Activated CD4-positive, alpha-beta memory T cell treated with anti-CD3 and anti-CD28 coated beads for 36 hours (primary cell): ENCODE measurements around the gene XRRA1. TPM values are rescaled to one million over a fixed set of nuclear protein-coding genes. Genes with fewer than 3 reads are reported as not detected.
"Not testable (repeated sequence)": the region's sequence is repeated elsewhere in the genome, so short reads cannot be mapped to it uniquely, and the experiment has no call there.

Experiments used
- CTCF ChIA-PET: fragments of 350-600 bp; sonication (Branson Sonifier 250); formaldehyde crosslinking; loops from one replicate; lab custom pipeline; 2021; ENCODE audit warnings: antibody characterized with exemption, inconsistent platforms; lab: Charles Lee
- POLR2A ChIA-PET: fragments of 350-600 bp; sonication (Branson Sonifier 250); formaldehyde crosslinking; loops from one replicate; lab custom pipeline; 2021; ENCODE audit warnings: antibody characterized with exemption; lab: Charles Lee
- DNase-seq: peaks from one replicate; pipeline ENCODE4 v3.0.0-alpha.2; 2020
- H3K27ac Mint-ChIP-seq: one replicate; pipeline ENCODE4 v1.8.0; 2021; ENCODE audit warnings: mixed read lengths
- H3K27me3 Mint-ChIP-seq: one replicate; pipeline ENCODE4 v1.8.0; 2021; ENCODE audit warnings: mixed read lengths
- H3K36me3 Mint-ChIP-seq: one replicate; pipeline ENCODE4 v1.8.0; 2021; ENCODE audit warnings: mixed read lengths
- H3K4me1 Mint-ChIP-seq: one replicate; pipeline ENCODE4 v1.8.0; 2021; ENCODE audit warnings: low read depth, mixed read lengths
- H3K4me3 Mint-ChIP-seq: one replicate; pipeline ENCODE4 v1.8.0; 2021; ENCODE audit warnings: mild to moderate bottlenecking, mixed read lengths
- H3K9me3 Mint-ChIP-seq: one replicate; pipeline ENCODE4 v1.8.0; 2021; ENCODE audit warnings: mixed read lengths
- intact Hi-C: fragments of 100-400 bp; cut with micrococcal nuclease; formaldehyde crosslinking; loops from one replicate; pipeline ENCODE4 v1.15.1; 2023
- total RNA-seq, 2 experiments: library from RNA; stranded (reverse); gene quantifications; one replicate each; pipeline ENCODE4 v1.2.3, GENCODE V29; 2021

XRRA1 gene
- total RNA-seq, 2 experiments from 2014 or later: 9.1 to 13.0 TPM

DNA sequence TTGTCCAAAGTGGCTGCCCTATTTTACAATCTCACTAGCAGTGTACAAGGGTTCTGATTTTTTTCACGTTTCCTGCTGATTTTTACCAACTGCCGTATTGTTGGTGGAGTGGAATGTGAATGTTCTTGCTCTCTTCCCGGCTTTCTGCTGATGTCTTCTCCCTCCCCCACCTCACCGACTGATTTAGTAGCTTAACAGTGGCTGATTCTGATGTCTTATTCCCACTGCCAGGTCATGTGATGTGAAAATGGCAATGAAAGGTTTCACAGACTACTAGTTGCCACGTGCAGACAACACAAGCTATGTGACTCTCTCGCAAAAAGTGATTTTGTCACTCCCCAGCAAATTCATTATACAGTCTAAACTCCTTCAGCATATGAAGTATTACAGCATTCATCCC, 22.5 kb upstream of the XRRA1 start:
- Mint-ChIP-seq H3K9me3 (no peaks in the 10 kb centered on the region), H3K27ac (no peak overlapping the region), H3K36me3 (peaks cover 39% of the 10 kb centered on the region), H3K27me3 (no peaks in the 10 kb centered on the region), H3K4me3 (no peak overlapping the region), H3K4me1 (no peaks in the 10 kb centered on the region)
- no peak for DNase-seq
- ChIA-PET CTCF (no interaction called here), POLR2A (no interaction called here)
- intact Hi-C loops: no loop called here

DNA sequence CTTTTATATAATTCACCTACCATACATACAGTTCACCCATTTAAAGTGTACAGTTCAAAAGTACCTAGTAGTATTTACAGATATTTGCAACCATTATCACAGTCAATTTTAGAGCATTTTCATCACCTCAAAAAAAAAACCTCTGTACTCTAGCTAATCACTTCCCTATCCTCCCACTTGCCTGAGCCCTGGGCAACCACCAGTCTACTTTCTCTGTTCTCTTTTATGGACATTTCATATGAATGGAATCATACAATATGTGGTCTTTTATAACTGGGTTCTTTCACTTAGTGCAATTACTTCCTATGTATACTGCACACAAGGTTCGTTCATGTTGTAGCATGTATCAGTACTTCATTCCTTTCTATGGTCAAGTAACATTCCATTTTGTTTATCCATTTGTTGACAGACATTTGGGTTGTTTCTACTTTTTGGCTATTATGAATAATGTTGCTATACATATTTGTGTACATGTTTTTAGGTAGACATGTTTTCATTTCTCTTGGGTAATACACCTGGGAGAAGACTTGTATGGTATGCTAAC, 22.0 kb upstream of the XRRA1 start:
- H3K4me3 Mint-ChIP-seq: no peak overlapping the region
- intact Hi-C loops: no loop called here
- H3K27me3 Mint-ChIP-seq: no peaks in the 10 kb centered on the region
- peaks cover 39% of the 10 kb centered on the region for H3K36me3 Mint-ChIP-seq
- no peak overlapping the region for H3K27ac Mint-ChIP-seq
- CTCF ChIA-PET: no interaction called here
- POLR2A ChIA-PET: no interaction called here
- H3K4me1 Mint-ChIP-seq: no peaks in the 10 kb centered on the region
- H3K9me3 Mint-ChIP-seq: no peaks in the 10 kb centered on the region
- DNase-seq: no peak

DNA sequence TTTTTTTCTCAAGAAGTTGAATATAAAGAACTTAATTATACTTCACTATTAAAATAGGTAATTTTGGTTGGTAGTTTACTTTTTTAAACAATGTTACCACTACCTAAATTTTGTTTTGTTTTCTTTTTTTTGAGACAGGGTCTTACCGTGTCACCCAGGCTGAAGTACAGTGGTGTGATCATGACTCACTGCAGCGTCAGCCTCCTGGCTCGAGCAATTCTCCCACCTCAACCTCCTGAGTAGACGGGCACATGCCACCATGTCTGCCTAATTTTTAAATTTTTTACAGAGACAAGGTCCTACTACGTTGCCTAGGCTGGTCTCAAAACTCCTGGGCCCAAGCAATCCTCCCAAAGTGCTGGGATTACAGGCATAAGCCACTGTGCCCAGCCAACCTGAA, 17.8 kb upstream of the XRRA1 start:
- peaks cover 28% of the 10 kb centered on the region for H3K36me3 Mint-ChIP-seq

DNA sequence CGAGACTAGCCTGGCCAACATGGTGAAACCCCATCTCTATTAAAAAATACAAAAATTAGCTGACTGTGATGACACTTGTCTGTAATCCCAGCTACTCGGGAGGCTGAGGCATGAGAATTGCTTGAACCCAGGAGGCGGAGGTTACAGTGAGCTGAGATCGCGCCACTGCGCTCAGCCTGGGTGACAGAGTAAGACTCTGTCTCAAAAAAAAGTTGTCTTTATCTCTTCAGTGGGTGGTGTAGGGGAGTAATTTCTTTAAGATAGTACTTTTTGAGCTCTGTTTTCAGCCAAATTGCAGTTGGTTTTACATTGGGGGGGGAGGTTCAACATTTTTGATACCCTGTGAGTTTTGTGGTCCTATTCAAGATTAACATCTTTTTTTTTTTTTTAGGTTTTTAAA, 11.2 kb upstream of the XRRA1 start:
- H3K27me3 Mint-ChIP-seq, CTCF ChIA-PET, H3K27ac Mint-ChIP-seq, intact Hi-C loops, H3K4me3 Mint-ChIP-seq, H3K9me3 Mint-ChIP-seq, DNase-seq, POLR2A ChIA-PET: not testable (repeated sequence)
- peaks cover 17% of the 10 kb centered on the region for H3K36me3 Mint-ChIP-seq
- peaks cover 64% of the 10 kb centered on the region for H3K4me1 Mint-ChIP-seq

More for the DNA sequence above, 17.8 kb upstream of the XRRA1 start:
- Mint-ChIP-seq H3K4me1 (peaks cover 15% of the 10 kb centered on the region), H3K4me3 (no peak overlapping the region), H3K27me3 (no peaks in the 10 kb centered on the region), H3K9me3 (no peaks in the 10 kb centered on the region), H3K27ac (no peak overlapping the region)
- ChIA-PET CTCF (no interaction called here), POLR2A (no interaction called here)
- no peak for DNase-seq
- intact Hi-C loops: no loop called here

DNA sequence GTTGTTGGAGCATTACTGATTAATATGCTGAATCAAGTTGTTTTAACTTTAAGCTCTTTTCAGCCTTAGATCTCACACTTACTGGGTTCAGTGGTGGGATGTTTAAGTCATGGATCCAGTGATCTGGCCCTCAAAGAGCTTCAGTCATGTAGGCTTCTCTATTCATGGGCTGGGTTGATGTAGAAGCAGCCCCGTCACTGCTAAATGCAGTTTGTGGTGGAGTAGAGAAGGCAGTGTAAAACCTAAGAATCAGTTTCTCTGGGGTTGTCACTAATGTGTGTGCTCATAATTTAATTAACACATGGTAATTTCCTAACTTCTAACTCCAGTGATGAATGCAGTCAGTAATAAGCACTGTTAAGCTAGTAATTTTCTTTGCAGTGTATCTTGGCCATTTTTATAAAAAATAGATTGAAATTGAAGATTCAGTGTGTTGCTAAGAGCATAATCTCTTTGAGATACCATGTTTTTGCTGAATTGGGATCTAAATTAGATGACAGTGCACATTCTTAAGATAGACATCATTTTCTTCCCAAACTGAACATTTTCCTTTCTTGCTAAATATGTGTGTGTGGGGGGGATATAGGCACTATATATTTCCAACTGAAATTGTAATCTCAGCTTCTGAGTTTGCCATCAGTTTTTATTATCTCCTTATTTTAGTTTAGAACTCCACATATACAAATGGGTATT, 9.2 kb upstream of the XRRA1 start:
- Mint-ChIP-seq H3K27me3 (no peaks in the 10 kb centered on the region), H3K4me3 (no peak overlapping the region), H3K36me3 (peaks cover 9% of the 10 kb centered on the region), H3K27ac (no peak overlapping the region), H3K4me1 (peaks cover 79% of the 10 kb centered on the region), H3K9me3 (no peaks in the 10 kb centered on the region)
- DNase-seq: no peak
- POLR2A ChIA-PET: no interaction called here
- CTCF ChIA-PET: interaction anchor here (1.4 kb wide), 1 partner anchor 28 kb away, joined by 4 read pairs; no protein-coding TSS in a partner anchor
- intact Hi-C loops: no loop called here

DNA sequence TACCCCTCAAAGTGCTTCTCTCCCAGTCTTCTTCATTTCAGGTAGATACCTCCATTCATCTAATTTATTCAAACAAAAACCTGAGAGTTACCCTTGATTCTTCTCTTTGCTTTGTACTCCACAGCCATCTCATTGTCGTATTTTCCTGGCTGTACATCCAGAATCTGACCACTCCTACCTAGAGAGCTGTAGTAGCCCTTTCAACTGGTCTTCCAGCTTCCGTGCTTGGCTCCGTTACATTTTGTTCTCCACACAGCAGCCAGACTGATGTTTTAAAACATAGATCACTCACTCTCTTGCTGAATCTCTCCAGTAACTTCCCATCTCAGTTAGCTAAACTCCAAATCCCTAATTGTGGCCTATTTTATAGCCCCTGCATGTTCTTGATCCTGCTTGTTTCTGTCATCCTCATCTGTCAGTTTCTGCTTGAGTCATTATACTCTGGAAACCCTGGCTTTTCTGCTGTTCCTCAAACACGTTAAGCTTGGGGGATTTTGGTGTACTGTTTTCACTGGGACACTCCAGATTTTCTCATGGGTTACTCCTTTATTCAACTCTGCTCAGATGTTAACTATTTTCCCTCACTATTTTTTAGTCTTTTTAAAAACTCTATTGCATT, 7.6 kb upstream of the XRRA1 start:
- intact Hi-C loops: no loop called here
- H3K4me3 Mint-ChIP-seq: no peak overlapping the region
- no peaks in the 10 kb centered on the region for H3K9me3 Mint-ChIP-seq
- peaks cover 77% of the 10 kb centered on the region for H3K4me1 Mint-ChIP-seq
- DNase-seq: no peak
- no peak overlapping the region for H3K27ac Mint-ChIP-seq
- H3K36me3 Mint-ChIP-seq: peaks cover 12% of the 10 kb centered on the region
- no peaks in the 10 kb centered on the region for H3K27me3 Mint-ChIP-seq
- CTCF ChIA-PET: interaction anchor here (0.8 to 2.2 kb wide), 3 partner anchors 27 to 285 kb away, joined by 3 to 7 read pairs (median 4); no protein-coding TSS in a partner anchor
- POLR2A ChIA-PET: no interaction called here

DNA sequence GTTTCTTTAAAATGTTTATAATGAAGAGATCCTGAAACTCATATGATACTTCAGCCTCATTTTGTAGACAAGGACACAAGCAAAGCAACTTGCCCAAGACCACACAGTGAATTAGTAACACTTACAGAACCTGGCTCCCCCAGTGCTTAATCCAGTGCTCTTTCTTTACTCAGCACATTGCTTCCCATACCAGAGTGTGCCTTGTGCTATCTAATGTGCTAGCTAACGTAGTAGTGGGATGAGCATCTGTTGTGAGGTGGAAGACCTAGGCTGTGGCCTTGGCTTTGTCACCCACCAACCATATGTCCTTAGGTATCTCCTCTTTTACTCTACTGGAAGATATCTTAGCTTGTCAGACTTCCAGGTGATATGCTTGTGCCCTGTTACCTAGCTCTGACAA, 5.3 kb upstream of the XRRA1 start:
- H3K27me3 Mint-ChIP-seq: no peaks in the 10 kb centered on the region
- H3K4me3 Mint-ChIP-seq: no peak overlapping the region
- H3K27ac Mint-ChIP-seq: no peak overlapping the region
- ChIA-PET POLR2A (interaction anchor here (0.6 kb wide), 1 partner anchor 9 kb away, joined by 3 read pairs; no protein-coding TSS in a partner anchor), CTCF (interaction anchor here (1.8 kb wide), 1 partner anchor 24 kb away, joined by 4 read pairs; no protein-coding TSS in a partner anchor)
- intact Hi-C loops: no loop called here
- H3K9me3 Mint-ChIP-seq: no peaks in the 10 kb centered on the region
- peaks cover 19% of the 10 kb centered on the region for H3K36me3 Mint-ChIP-seq
- no peak for DNase-seq
- H3K4me1 Mint-ChIP-seq: peaks cover 78% of the 10 kb centered on the region

DNA sequence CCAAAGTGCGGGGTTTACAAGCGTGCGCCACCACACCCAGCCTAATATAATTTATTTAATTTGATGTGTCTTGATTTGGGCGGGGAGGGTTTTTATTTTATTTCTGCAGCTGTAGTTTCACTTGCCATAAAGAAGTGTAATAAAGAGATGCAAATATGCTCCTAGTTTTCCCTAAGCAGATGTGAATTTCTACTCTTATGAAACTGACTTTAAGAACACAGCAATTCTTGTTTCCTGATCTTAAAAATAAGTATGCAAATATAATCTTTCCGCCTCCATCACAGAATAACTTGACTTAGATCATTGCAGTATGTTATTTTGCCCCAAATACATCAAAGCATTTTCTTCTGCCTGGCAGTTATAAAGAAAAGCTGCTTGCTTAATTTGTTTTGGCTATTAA, 4.6 kb upstream of the XRRA1 start:
- H3K9me3 Mint-ChIP-seq: no peaks in the 10 kb centered on the region
- ChIA-PET POLR2A (no interaction called here), CTCF (interaction anchor here (0.5 to 1.8 kb wide), 2 partner anchors 9 to 23 kb away, joined by 4 to 6 read pairs; no protein-coding TSS in a partner anchor)
- H3K4me3 Mint-ChIP-seq: no peak overlapping the region
- H3K27me3 Mint-ChIP-seq: no peaks in the 10 kb centered on the region
- peaks cover 19% of the 10 kb centered on the region for H3K36me3 Mint-ChIP-seq
- DNase-seq: no peak
- no peak overlapping the region for H3K27ac Mint-ChIP-seq
- peaks cover 72% of the 10 kb centered on the region for H3K4me1 Mint-ChIP-seq
- intact Hi-C loops: no loop called here

DNA sequence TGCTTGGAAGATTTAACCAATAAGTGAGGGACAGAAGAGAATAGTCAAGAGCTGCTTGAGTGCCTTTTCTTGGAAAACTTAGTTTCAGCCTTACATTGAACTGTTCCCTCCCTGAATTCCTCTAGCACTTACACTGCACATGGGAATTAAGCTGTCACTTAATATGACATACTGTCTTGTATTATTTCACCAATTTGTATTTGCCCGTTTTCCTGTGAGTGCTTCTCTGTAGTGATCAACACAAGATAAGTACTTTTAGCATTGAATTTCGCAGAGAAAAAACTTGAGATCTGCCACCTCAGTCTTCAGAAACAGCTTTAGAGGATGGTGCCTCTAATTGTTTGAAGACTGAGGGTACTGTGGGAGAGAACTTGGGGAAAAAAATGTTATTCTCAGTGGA, 3.9 kb upstream of the XRRA1 start:
- POLR2A ChIA-PET: no interaction called here

DNA sequence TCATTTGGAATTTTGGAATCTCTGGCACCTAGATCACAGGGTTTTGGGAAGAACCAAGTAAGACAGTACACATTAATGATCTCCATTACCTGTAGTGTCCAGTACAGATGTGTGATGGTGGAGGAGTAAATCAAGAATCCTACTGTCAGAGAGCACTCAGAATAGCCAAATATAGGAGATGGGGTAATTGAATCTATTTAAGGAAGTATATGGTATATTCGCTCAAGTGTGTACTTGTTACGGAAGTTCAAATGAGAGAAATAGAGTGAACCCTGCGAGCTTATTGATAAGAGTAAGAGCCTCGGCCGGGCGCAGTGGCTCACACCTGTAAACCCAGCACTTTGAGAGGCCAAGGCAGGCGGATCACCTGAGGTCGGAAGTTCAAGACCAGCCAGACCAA, 2.3 kb upstream of the XRRA1 start:
- peaks cover 19% of the 10 kb centered on the region for H3K36me3 Mint-ChIP-seq

More for the DNA sequence above, 3.9 kb upstream of the XRRA1 start:
- no peaks in the 10 kb centered on the region for H3K27me3 Mint-ChIP-seq
- no peak overlapping the region for H3K27ac Mint-ChIP-seq
- peaks cover 67% of the 10 kb centered on the region for H3K4me1 Mint-ChIP-seq
- CTCF ChIA-PET: interaction anchor here (0.5 to 1.8 kb wide), 2 partner anchors 9 to 23 kb away, joined by 4 to 6 read pairs; no protein-coding TSS in a partner anchor
- H3K9me3 Mint-ChIP-seq: no peaks in the 10 kb centered on the region
- H3K4me3 Mint-ChIP-seq: no peak overlapping the region
- intact Hi-C loops: no loop called here
- DNase-seq: no peak
- H3K36me3 Mint-ChIP-seq: peaks cover 19% of the 10 kb centered on the region

DNA sequence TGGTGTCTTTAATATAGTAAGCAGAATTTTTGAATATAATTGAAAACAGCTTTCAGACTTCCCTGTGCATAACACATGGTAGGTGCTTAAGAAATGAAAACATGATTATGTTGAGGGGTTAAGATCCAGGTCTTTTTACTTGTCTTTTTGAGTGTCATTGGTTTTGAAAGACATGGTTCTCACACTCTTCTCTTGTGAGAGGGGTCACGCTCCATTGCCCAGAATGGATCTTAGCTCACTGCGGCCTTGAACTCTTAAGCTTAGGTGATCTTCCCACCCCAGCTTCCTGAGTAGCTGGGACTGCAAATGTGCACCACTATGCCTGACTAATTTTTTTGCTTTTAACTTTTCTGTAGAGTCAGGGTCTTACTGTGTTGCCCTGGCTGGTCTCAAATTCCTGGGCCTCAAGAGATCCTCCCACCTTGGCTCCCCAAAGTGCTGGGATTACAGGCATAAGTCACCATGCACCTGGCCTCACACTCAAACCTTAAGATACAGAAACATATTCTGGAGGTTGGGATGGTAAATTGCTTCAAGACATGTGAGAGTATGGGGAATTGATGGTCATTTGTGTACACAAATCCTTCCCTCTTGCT, 1.6 kb upstream of the XRRA1 start:
- H3K36me3 Mint-ChIP-seq: peaks cover 19% of the 10 kb centered on the region
- DNase-seq: no peak
- intact Hi-C loops: no loop called here
- ChIA-PET CTCF (no interaction called here), POLR2A (no interaction called here)
- peak overlapping the region; percentile 38 for H3K27ac Mint-ChIP-seq
- H3K27me3 Mint-ChIP-seq: no peaks in the 10 kb centered on the region
- H3K4me3 Mint-ChIP-seq: peak overlapping the region; percentile 99
- no peaks in the 10 kb centered on the region for H3K9me3 Mint-ChIP-seq
- peaks cover 51% of the 10 kb centered on the region for H3K4me1 Mint-ChIP-seq

More for the DNA sequence above, 2.3 kb upstream of the XRRA1 start:
- Mint-ChIP-seq H3K4me3 (no peak overlapping the region), H3K4me1 (peaks cover 56% of the 10 kb centered on the region), H3K27ac (no peak overlapping the region), H3K9me3 (no peaks in the 10 kb centered on the region), H3K27me3 (no peaks in the 10 kb centered on the region)
- CTCF ChIA-PET: no interaction called here
- DNase-seq: no peak
- POLR2A ChIA-PET: no interaction called here
- intact Hi-C loops: no loop called here

DNA sequence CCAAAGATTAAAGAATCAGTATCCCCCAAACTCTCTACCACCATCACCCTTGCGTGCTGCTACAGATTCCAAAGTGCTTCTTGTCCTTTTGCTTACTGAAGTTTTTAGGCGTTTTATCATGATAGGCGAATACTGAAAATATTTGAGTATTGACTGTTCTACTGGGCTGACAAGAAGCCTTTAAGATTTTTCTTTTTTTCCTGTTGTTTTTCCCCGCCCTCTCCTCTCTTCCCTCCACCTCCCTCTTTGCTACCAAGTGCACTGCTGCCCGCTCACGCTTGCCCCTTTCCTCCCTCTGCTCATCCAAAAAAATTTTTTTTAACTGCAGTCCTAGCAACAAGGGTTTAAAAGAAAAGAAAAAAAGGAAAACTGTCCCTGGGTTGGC, 854 bp upstream of the XRRA1 start:
- H3K9me3 Mint-ChIP-seq: no peaks in the 10 kb centered on the region
- H3K27me3 Mint-ChIP-seq: no peaks in the 10 kb centered on the region
- peak overlapping the region; percentile 99 for H3K4me3 Mint-ChIP-seq
- H3K27ac Mint-ChIP-seq: peak overlapping the region; percentile 91
- ChIA-PET CTCF (no interaction called here), POLR2A (no interaction called here)
- no peak for DNase-seq
- intact Hi-C loops: loop anchor here (1.0 to 2.0 kb wide), 4 partner anchors 17 to 403 kb away; partner anchors contain the start of gene NEU3
- H3K36me3 Mint-ChIP-seq: peaks cover 19% of the 10 kb centered on the region
- peaks cover 44% of the 10 kb centered on the region for H3K4me1 Mint-ChIP-seq
